GM04503 (cell line): Measurements from ENCODE around the gene TCFL5.
"Not testable (repeated sequence)": the region's sequence is repeated elsewhere in the genome, so short reads cannot be mapped to it uniquely, and the experiment has no call there.

Source experiments
- DNase-seq: peaks from one replicate; pipeline ENCODE4 v3.0.0-alpha.2; 2012; ENCODE audit warnings: low read depth

The TCFL5 gene

GRCh38 chr20:62853304-62853703 lies 8.3 kb downstream of the TCFL5 start:
- not testable (repeated sequence) for DNase-seq

GRCh38 chr20:62852841-62853240 lies 8.8 kb downstream of the TCFL5 start:
- DNase-seq = no peak

- DNase-seq = no peak
Observed at GRCh38 chr20:62852196-62852595, 9.4 kb downstream of the TCFL5 start.

GRCh38 chr20:62850333-62850974 lies 11.2 kb downstream of the TCFL5 start:
- no peak for DNase-seq

- no peak for DNase-seq
Observed at GRCh38 chr20:62849431-62849830, 12.2 kb downstream of the TCFL5 start.

GRCh38 chr20:62848917-62849316 lies 12.7 kb downstream of the TCFL5 start:
- DNase-seq = not testable (repeated sequence)

GRCh38 chr20:62846166-62846890 lies 15.3 kb downstream of the TCFL5 start:
- no peak for DNase-seq

GRCh38 chr20:62845416-62846160 lies 16.0 kb downstream of the TCFL5 start:
- no peak for DNase-seq

- DNase-seq = no peak
Observed at GRCh38 chr20:62844182-62844581, 17.4 kb downstream of the TCFL5 start.

GRCh38 chr20:62843656-62844055 lies 18.0 kb downstream of the TCFL5 start:
- no peak for DNase-seq

GRCh38 chr20:62841705-62842212 lies 19.9 kb downstream of the TCFL5 start:
- no peak for DNase-seq

GRCh38 chr20:62840244-62841197 lies 21.1 kb downstream of the TCFL5 start:
- DNase-seq = no peak

- no peak for DNase-seq
Observed at GRCh38 chr20:62839816-62840215, 21.8 kb downstream of the TCFL5 start.

GRCh38 chr20:62839261-62839660 lies 22.4 kb downstream of the TCFL5 start:
- no peak for DNase-seq

GRCh38 chr20:62838128-62838891 lies 23.3 kb downstream of the TCFL5 start:
- DNase-seq = no peak

- DNase-seq = no peak
Observed at GRCh38 chr20:62837790-62838127, 23.9 kb downstream of the TCFL5 start.

GRCh38 chr20:62836967-62837490 lies 24.6 kb downstream of the TCFL5 start:
- DNase-seq = no peak

- no peak for DNase-seq
Observed at GRCh38 chr20:62835931-62836861, 25.4 kb downstream of the TCFL5 start.

- DNase-seq = no peak
Observed at GRCh38 chr20:62834967-62835730, 26.5 kb downstream of the TCFL5 start.
